Trophoblast cell (in vitro differentiated cells and primary cell): ENCODE results near the gene KCNH4.
"Not testable (repeated sequence)": the region's sequence is repeated elsewhere in the genome, so short reads cannot be mapped to it uniquely, and the experiment has no call there.

ENCODE experiments used
- DNase-seq, 2 donors: peaks; one replicate each; pipeline ENCODE4 v3.0.0-alpha.2; 2016
- H2AFZ ChIP-seq: 2 replicates; pipeline ENCODE4 v1.6.1; 2013; ENCODE audit warnings: low read length, moderate library complexity, mild to moderate bottlenecking; ENCODE audit not compliant: insufficient read depth, poor library complexity
- H2AK5ac ChIP-seq: 2 replicates; pipeline ENCODE4 v1.6.1; 2013; ENCODE audit warnings: mild to moderate bottlenecking, low read length
- H2BK120ac ChIP-seq: 2 replicates; pipeline ENCODE4 v1.6.1; 2013; ENCODE audit warnings: low read length, mild to moderate bottlenecking, moderate library complexity; ENCODE audit not compliant: insufficient read depth, poor library complexity
- H2BK12ac ChIP-seq: 2 replicates; pipeline ENCODE4 v1.6.1; 2013; ENCODE audit warnings: mild to moderate bottlenecking, low read length, moderate library complexity
- H2BK5ac ChIP-seq: 2 replicates; pipeline ENCODE4 v1.6.1; 2013; ENCODE audit warnings: low read length, low read depth, moderate library complexity, mild to moderate bottlenecking; ENCODE audit not compliant: poor library complexity
- H3K14ac ChIP-seq: 2 replicates; pipeline ENCODE4 v1.6.1; 2013; ENCODE audit warnings: mild to moderate bottlenecking, low read length
- H3K18ac ChIP-seq: 2 replicates; pipeline ENCODE4 v1.6.1; 2013; ENCODE audit warnings: mild to moderate bottlenecking, low read length
- H3K23ac ChIP-seq: 2 replicates; pipeline ENCODE4 v1.6.1; 2013; ENCODE audit warnings: low read length
- H3K27ac ChIP-seq: 2 replicates; pipeline ENCODE4 v1.5.1; 2013; ENCODE audit warnings: low read depth, mild to moderate bottlenecking, inconsistent platforms, low read length, moderate library complexity
- H3K27me3 ChIP-seq: 2 replicates; pipeline ENCODE4 v1.6.1; 2013; ENCODE audit warnings: inconsistent platforms, mild to moderate bottlenecking, low read length, moderate library complexity; ENCODE audit not compliant: insufficient read depth
- H3K36me3 ChIP-seq, 2 experiments: 1 replicate in 1 of 2; 2 replicates in 1 of 2; pipeline ENCODE4 v1.6.1; 2013; ENCODE audit warnings: low read length in 2 of 2, mild to moderate bottlenecking in 2 of 2, moderate library complexity in 1 of 2; ENCODE audit not compliant: insufficient read depth in 2 of 2, control insufficient read depth in 1 of 2
- H3K4ac ChIP-seq: 2 replicates; pipeline ENCODE4 v1.6.1; 2013; ENCODE audit warnings: low read depth, mild to moderate bottlenecking, low read length, moderate library complexity
- H3K4me1 ChIP-seq, 2 experiments: 1 replicate in 1 of 2; 2 replicates in 1 of 2; pipeline ENCODE4 v1.6.1; 2013; ENCODE audit warnings: low read length in 2 of 2, mild to moderate bottlenecking in 2 of 2, moderate library complexity in 1 of 2; ENCODE audit not compliant: insufficient read depth in 2 of 2, control insufficient read depth in 1 of 2
- H3K4me2 ChIP-seq: 2 replicates; pipeline ENCODE4 v1.6.1; 2013; ENCODE audit warnings: inconsistent platforms, mild to moderate bottlenecking, low read length, moderate library complexity
- H3K4me3 ChIP-seq: 2 replicates; pipeline ENCODE4 v1.5.1; 2013; ENCODE audit warnings: mild to moderate bottlenecking, low read depth, low read length, inconsistent platforms
- H3K79me1 ChIP-seq: one replicate; pipeline ENCODE4 v1.6.1; 2013; ENCODE audit warnings: low read length
- H3K79me2 ChIP-seq: 2 replicates; pipeline ENCODE4 v1.6.1; 2013; ENCODE audit warnings: low read length, mild to moderate bottlenecking; ENCODE audit not compliant: control insufficient read depth, insufficient read depth, poor library complexity
- H3K9ac ChIP-seq: 2 replicates; pipeline ENCODE4 v1.6.1; 2013; ENCODE audit warnings: mild to moderate bottlenecking, low read length
- H3K9me3 ChIP-seq: 2 replicates; pipeline ENCODE4 v1.6.1; 2013; ENCODE audit warnings: low read depth, mild to moderate bottlenecking, control low read depth, inconsistent platforms, low read length; ENCODE audit not compliant: insufficient read depth
- H4K12ac ChIP-seq: 2 replicates; pipeline ENCODE4 v1.6.1; 2013; ENCODE audit warnings: low read depth, mild to moderate bottlenecking, low read length, moderate library complexity
- H4K8ac ChIP-seq: 2 replicates; pipeline ENCODE4 v1.6.1; 2013; ENCODE audit warnings: low read depth, mild to moderate bottlenecking, low read length, moderate library complexity
- H4K91ac ChIP-seq: one replicate; pipeline ENCODE4 v1.6.1; 2013; ENCODE audit warnings: low read depth, mild to moderate bottlenecking, low read length, moderate library complexity
- WGBS: extraction: QIAGEN DNeasy Blood & Tissue Kit; methylation state at CpG from one replicate; pipeline ENCODE4 v1.1.7; 2013; ENCODE audit warnings: missing lambda C conversion rate; ENCODE audit not compliant: insufficient read length, insufficient coverage; ENCODE audit errors: extremely low coverage; 5-methylcytosine and 5-hydroxymethylcytosine counted together

Gene KCNH4

GRCh38 chr17:42212382-42212781 is 31.4 kb upstream of the KCNH4 start:
- Histone ChIP-seq H2BK5ac (no peak overlapping the region), H3K27me3 (no peaks in the 10 kb centered on the region), H3K36me3 (peaks cover 19 to 28% of the 10 kb centered on the region in 2 experiments), H3K9ac (no peak overlapping the region), H2BK12ac (no peak overlapping the region), H3K23ac (no peak overlapping the region), H3K79me1 (no peaks in the 10 kb centered on the region), H3K14ac (no peak overlapping the region), H2AFZ (no peak overlapping the region), H3K9me3 (no peaks in the 10 kb centered on the region), H4K12ac (no peak overlapping the region), H4K8ac (no peak overlapping the region), H2AK5ac (no peak overlapping the region), H3K79me2 (no peaks in the 10 kb centered on the region), H3K27ac (no peak overlapping the region), H3K4me2 (no peak overlapping the region), H3K4me3 (no peak overlapping the region), H4K91ac (no peak overlapping the region), H3K4ac (no peak overlapping the region), H3K18ac (no peak overlapping the region), H3K4me1 (peaks cover 3 to 4% of the 10 kb centered on the region in 2 experiments), H2BK120ac (no peak overlapping the region)
- DNase-seq: no peak
- no CpG with 5 or more reads among the region's 7 CpGs for WGBS

GRCh38 chr17:42211921-42212341 is 31.0 kb upstream of the KCNH4 start:
- H3K23ac ChIP-seq, H3K9ac ChIP-seq, H4K91ac ChIP-seq, H3K4ac ChIP-seq, H3K79me1 ChIP-seq, H3K4me2 ChIP-seq, DNase-seq, H3K27ac ChIP-seq, H4K8ac ChIP-seq, H2AFZ ChIP-seq, H3K18ac ChIP-seq, H3K79me2 ChIP-seq, H2BK5ac ChIP-seq, H3K27me3 ChIP-seq, H3K9me3 ChIP-seq, H3K4me1 ChIP-seq, H2BK120ac ChIP-seq, H3K4me3 ChIP-seq, H2BK12ac ChIP-seq, H2AK5ac ChIP-seq, H3K14ac ChIP-seq, H4K12ac ChIP-seq: not testable (repeated sequence)
- peaks cover 20 to 26% of the 10 kb centered on the region in 2 experiments for H3K36me3 ChIP-seq
- no CpG with 5 or more reads among the region's 9 CpGs for WGBS

DNA sequence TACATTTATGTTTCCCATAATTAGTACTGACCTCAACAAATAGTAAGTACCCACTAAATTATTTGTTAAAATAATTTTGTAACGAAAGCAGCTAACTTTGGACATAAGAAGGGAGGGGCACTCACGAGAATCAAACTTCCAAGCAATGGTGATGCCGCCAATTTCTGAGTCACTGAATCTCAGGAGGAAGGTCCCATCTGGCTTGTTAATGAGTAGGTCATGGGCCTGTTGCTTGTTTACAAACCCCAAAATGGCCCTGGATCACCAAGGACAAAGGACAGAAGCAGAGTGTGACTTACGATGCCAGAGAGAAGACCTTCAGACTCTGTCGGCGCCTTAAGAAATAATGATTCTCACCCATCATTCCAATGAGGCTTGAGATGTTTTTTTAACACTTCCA is 29.1 kb upstream of the KCNH4 start:
- no peak overlapping the region for H3K4ac ChIP-seq
- DNase-seq: no peak

DNA sequence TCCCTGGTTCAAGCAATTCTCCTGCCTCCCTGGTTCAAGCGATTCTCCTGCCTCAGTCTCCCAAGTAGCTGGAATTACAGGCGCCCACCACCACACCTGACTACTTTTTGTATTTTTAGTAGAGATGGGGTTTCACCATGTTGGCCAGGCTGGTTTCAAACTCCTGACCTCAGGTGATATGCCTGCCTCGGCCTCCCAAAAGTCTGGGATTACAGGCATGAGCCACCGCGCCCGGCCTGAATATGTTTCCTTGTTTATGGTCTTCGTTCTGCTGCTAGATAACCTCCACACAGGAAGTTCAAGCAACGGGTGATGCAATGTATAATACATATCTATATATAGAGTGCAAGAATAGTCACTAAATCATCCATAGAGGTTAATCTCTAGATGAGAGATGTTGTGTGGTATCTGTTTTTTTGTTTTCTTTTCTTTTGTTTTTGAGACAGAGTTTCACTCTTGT is 25.2 kb upstream of the KCNH4 start:
- H3K14ac ChIP-seq, H3K9ac ChIP-seq, DNase-seq, H2BK12ac ChIP-seq, H3K4me1 ChIP-seq, H4K91ac ChIP-seq, H3K9me3 ChIP-seq, H3K4ac ChIP-seq, H3K23ac ChIP-seq, H2BK5ac ChIP-seq, H3K79me2 ChIP-seq, H3K4me3 ChIP-seq, H3K18ac ChIP-seq, H2AK5ac ChIP-seq, H3K27ac ChIP-seq, H4K12ac ChIP-seq, H2BK120ac ChIP-seq, H3K4me2 ChIP-seq, H3K27me3 ChIP-seq, H2AFZ ChIP-seq, H4K8ac ChIP-seq, H3K79me1 ChIP-seq: not testable (repeated sequence)
- no CpG with 5 or more reads among the region's 8 CpGs for WGBS
- peaks cover 29 to 40% of the 10 kb centered on the region in 2 experiments for H3K36me3 ChIP-seq

More for the DNA sequence above, 29.1 kb upstream of the KCNH4 start:
- H4K91ac ChIP-seq: no peak overlapping the region
- H3K4me1 ChIP-seq: peaks cover 3 to 4% of the 10 kb centered on the region in 2 experiments
- H3K36me3 ChIP-seq: peaks cover 19 to 21% of the 10 kb centered on the region in 2 experiments
- H4K12ac ChIP-seq: no peak overlapping the region
- no peak overlapping the region for H3K18ac ChIP-seq
- no peak overlapping the region for H3K14ac ChIP-seq
- no peak overlapping the region for H2AK5ac ChIP-seq
- H2AFZ ChIP-seq: no peak overlapping the region
- no peak overlapping the region for H2BK120ac ChIP-seq
- no peaks in the 10 kb centered on the region for H3K9me3 ChIP-seq
- no peak overlapping the region for H3K4me3 ChIP-seq
- H3K79me2 ChIP-seq: no peaks in the 10 kb centered on the region
- WGBS: no CpG with 5 or more reads among the region's 6 CpGs
- H2BK12ac ChIP-seq: no peak overlapping the region
- H3K23ac ChIP-seq: no peak overlapping the region
- no peak overlapping the region for H4K8ac ChIP-seq
- H2BK5ac ChIP-seq: no peak overlapping the region
- H3K79me1 ChIP-seq: no peaks in the 10 kb centered on the region
- no peaks in the 10 kb centered on the region for H3K27me3 ChIP-seq
- H3K27ac ChIP-seq: no peak overlapping the region
- H3K9ac ChIP-seq: no peak overlapping the region
- no peak overlapping the region for H3K4me2 ChIP-seq
